HepG2 (cell line): ENCODE measurements around the gene FAM174B. TPM values are rescaled to one million over a fixed set of nuclear protein-coding genes. Genes with fewer than 3 reads are reported as not detected.

Experiments
- ATAC-seq: fragments of 200-7000 bp; cut with Tn5 transposase; 3 replicates; pipeline ENCODE4 v1.9.1; 2020; ENCODE audit warnings: mild to moderate bottlenecking, moderate library complexity
- BruUV-seq: library from RNA; stranded (reverse); fragments of 400-500 nt; replicated peaks from 2 replicates; lab custom pipeline; 2021; lab: Mats Ljungman, UMichigan
- CTCF ChIA-PET: fragments of 300-600 bp; formaldehyde crosslinking; extraction: SDS; loops from one replicate; lab custom pipeline; 2021; ENCODE audit warnings: low total read pairs, inconsistent platforms, low intra/inter-chr PET ratio; lab: Yijun Ruan, JAX
- POLR2A ChIA-PET: fragments of 350-600 bp; sonication (Branson Sonifier 250); formaldehyde crosslinking; loops from one replicate; lab custom pipeline; 2020; ENCODE audit warnings: antibody characterized with exemption, inconsistent platforms; lab: Yijun Ruan, JAX
- DNase-seq: peaks from one replicate; pipeline ENCODE4 v3.0.0-alpha.2; 2015; ENCODE audit warnings: low spot score
- FAIRE-seq: peaks from 3 replicates; lab custom pipeline; 2011; peaks lifted over from hg19 to GRCh38; lab: Jason Lieb, UNC
- H2AFZ ChIP-seq: one replicate; pipeline ENCODE4 v1.6.1; 2011; ENCODE audit warnings: low read length, inconsistent platforms
- H3K27ac ChIP-seq: fragments of 300-600 bp; 3 replicates; pipeline ENCODE4 v1.8.0; 2011; ENCODE audit warnings: mixed run types, mild to moderate bottlenecking, mixed read lengths, low read length, inconsistent platforms; ENCODE audit not compliant: insufficient read depth; ENCODE audit errors: extremely low read length
- H3K27me3 ChIP-seq, 2 experiments: fragments of 200-600 bp in 1 of 2; 2 replicates in 1 of 2; 3 replicates in 1 of 2; pipeline versions ENCODE4 v1.6.0 to v1.8.0; 2011; ENCODE audit warnings: low read length in 2 of 2, mild to moderate bottlenecking in 2 of 2, moderate library complexity in 2 of 2, inconsistent platforms in 1 of 2; ENCODE audit not compliant: insufficient read depth in 2 of 2, control insufficient read depth in 1 of 2
- H3K36me3 ChIP-seq, 2 experiments: fragments of 200-600 bp in 1 of 2; replicated peaks in 1 of 2; 2 replicates in 1 of 2; 3 replicates in 1 of 2; pipeline versions ENCODE4 v1.5.1 to v1.8.0; 2011; ENCODE audit warnings: low read length in 2 of 2, inconsistent platforms in 1 of 2; ENCODE audit not compliant: insufficient read depth in 2 of 2, control insufficient read depth in 1 of 2
- H3K4me1 ChIP-seq: 2 replicates; pipeline ENCODE4 v1.5.1; 2012; ENCODE audit warnings: low read length, inconsistent platforms; ENCODE audit not compliant: insufficient read depth
- H3K4me2 ChIP-seq: 2 replicates; pipeline ENCODE4 v1.6.0; 2011; ENCODE audit warnings: low read depth, low read length, inconsistent platforms
- H3K4me3 ChIP-seq, 3 experiments: fragments of 200-600 bp in 1 of 3; sonication (generic), shearing (Covaris generic) in 1 of 3; replicated peaks in 1 of 3; 2 replicates each; pipeline ENCODE4 v1.5.1; 2011 to 2016; ENCODE audit warnings: low read length in 3 of 3, inconsistent platforms in 2 of 3, low read depth in 2 of 3, mild to moderate bottlenecking in 2 of 3, control low read depth in 1 of 3, mixed read lengths in 1 of 3; ENCODE audit not compliant: insufficient read depth in 1 of 3
- H3K79me2 ChIP-seq: one replicate; pipeline ENCODE4 v1.6.1; 2011; ENCODE audit warnings: low read length, inconsistent platforms; ENCODE audit not compliant: insufficient read depth
- H3K9ac ChIP-seq: 2 replicates; pipeline ENCODE4 v1.6.0; 2011; ENCODE audit warnings: mild to moderate bottlenecking, low read depth, low read length, inconsistent platforms; ENCODE audit not compliant: insufficient read depth
- H3K9me3 ChIP-seq: 2 replicates; pipeline ENCODE4 v1.5.1; 2012; ENCODE audit warnings: mild to moderate bottlenecking, low read length
- H4K20me1 ChIP-seq: 2 replicates; pipeline ENCODE4 v1.6.0; 2011; ENCODE audit warnings: inconsistent platforms, mild to moderate bottlenecking, low read length, moderate library complexity; ENCODE audit not compliant: insufficient read depth
- ATRX ChIP-seq: sonication (generic); formaldehyde crosslinking; IDR thresholded peaks from 2 replicates; pipeline ENCODE4 v1.4.0; 2020; ENCODE audit warnings: missing genetic modification reagents, borderline replicate concordance
- HNRNPH1 ChIP-seq: fragments of 200-400 bp; formaldehyde crosslinking; optimal IDR thresholded peaks from 2 replicates; pipeline ENCODE3; 2017; ENCODE audit warnings: mild to moderate bottlenecking, low read depth, low read length
- HNRNPL ChIP-seq: fragments of 200-400 bp; formaldehyde crosslinking; IDR thresholded peaks from 2 replicates; pipeline ENCODE4 v1.6.1; 2017; ENCODE audit warnings: mild to moderate bottlenecking, low read depth, low read length
- MTF1 ChIP-seq: sonication (generic); formaldehyde crosslinking; IDR thresholded peaks from 2 replicates; pipeline ENCODE4 v1.5.0; 2020; ENCODE audit warnings: missing genetic modification reagents
- ZNF451 ChIP-seq: sonication (generic); formaldehyde crosslinking; IDR thresholded peaks from 2 replicates; pipeline ENCODE4 v1.5.0; 2020; ENCODE audit warnings: mild to moderate bottlenecking, missing genetic modification reagents
- ZNF564 ChIP-seq: sonication (generic); formaldehyde crosslinking; IDR thresholded peaks from 2 replicates; pipeline ENCODE4 v1.8.1; 2023; ENCODE audit warnings: mild to moderate bottlenecking, missing genetic modification reagents
- ZNF816 ChIP-seq: sonication (generic); formaldehyde crosslinking; IDR thresholded peaks from 2 replicates; pipeline ENCODE4 v1.8.0; 2022; ENCODE audit warnings: missing genetic modification reagents, mild to moderate bottlenecking, borderline replicate concordance
- whole genome bisulfite sequencing: methylation state at CpG from one replicate; pipeline ENCODE4 v1.1.6; 2017; ENCODE audit warnings: low lambda C conversion rate; 5-methylcytosine and 5-hydroxymethylcytosine counted together
- in situ Hi-C: cut with HindIII; loops from 2 replicates; pipeline ENCODE4 v1.10.0; 2017; ENCODE audit warnings: low pct_unique_long_range_greater_than_20kb; ENCODE audit not compliant: extremely low pct_ligation_motif_present
- intact Hi-C: fragments of 100-400 bp; cut with micrococcal nuclease; formaldehyde crosslinking; loops from one replicate; pipeline ENCODE4 v1.10.0; 2022; ENCODE audit not compliant: unreplicated experiment
- polyA plus RNA-seq, 8 experiments: library from polyadenylated mRNA; depleted of rRNA in 3 of 8; stranded (reverse) in 7 of 8; unstranded in 1 of 8; fragments of >200 nt; fragmentation: Illumina TruSeq in 4 of 8; extraction: Trizol in 4 of 8; gene quantifications; 2 replicates each; pipeline versions ENCODE4 v1.2.1 to v1.2.3, GENCODE V29; 2011 to 2016; ENCODE audit warnings: low read depth in 4 of 8, missing spikeins in 1 of 8, mixed read lengths in 1 of 8; ENCODE audit not compliant: insufficient read depth in 1 of 8
- total RNA-seq, 5 experiments: library from RNA; depleted of rRNA; stranded (reverse); fragments of >200 nt; fragmentation: Illumina TruSeq; extraction: Trizol; gene quantifications; 2 replicates each; pipeline ENCODE4 v1.2.3, GENCODE V29; 2016; ENCODE audit warnings: low read depth in 1 of 5
- TF ChIP-seq, protein P1 (sequence below): sonication (generic); formaldehyde crosslinking; IDR thresholded peaks from 2 replicates; pipeline ENCODE4 v1.9.0; 2021; ENCODE audit warnings: missing genetic modification reagents, borderline replicate concordance
- TF ChIP-seq, protein P2 (sequence below): IDR thresholded peaks from 2 replicates; pipeline ENCODE4 v1.6.1; 2016; ENCODE audit warnings: low read depth, missing genetic modification reagents, missing compliant biosample characterization
- TF ChIP-seq, protein P3 (sequence below): sonication (generic); formaldehyde crosslinking; IDR thresholded peaks from 2 replicates; pipeline ENCODE4 v1.5.0; 2020; ENCODE audit warnings: mild to moderate bottlenecking, missing genetic modification reagents
- TF ChIP-seq, protein P4 (sequence below): IDR thresholded peaks from 2 replicates; pipeline ENCODE4 v1.6.1; 2016; ENCODE audit warnings: missing compliant biosample characterization, missing genetic modification reagents, borderline replicate concordance

Gene FAM174B
- total and polyA plus RNA-seq, 2 of the 13 experiments (the other 11 are each of a cell fraction or from before 2014, with no cell fraction given): 0.90 to 2.1 TPM

DNA sequence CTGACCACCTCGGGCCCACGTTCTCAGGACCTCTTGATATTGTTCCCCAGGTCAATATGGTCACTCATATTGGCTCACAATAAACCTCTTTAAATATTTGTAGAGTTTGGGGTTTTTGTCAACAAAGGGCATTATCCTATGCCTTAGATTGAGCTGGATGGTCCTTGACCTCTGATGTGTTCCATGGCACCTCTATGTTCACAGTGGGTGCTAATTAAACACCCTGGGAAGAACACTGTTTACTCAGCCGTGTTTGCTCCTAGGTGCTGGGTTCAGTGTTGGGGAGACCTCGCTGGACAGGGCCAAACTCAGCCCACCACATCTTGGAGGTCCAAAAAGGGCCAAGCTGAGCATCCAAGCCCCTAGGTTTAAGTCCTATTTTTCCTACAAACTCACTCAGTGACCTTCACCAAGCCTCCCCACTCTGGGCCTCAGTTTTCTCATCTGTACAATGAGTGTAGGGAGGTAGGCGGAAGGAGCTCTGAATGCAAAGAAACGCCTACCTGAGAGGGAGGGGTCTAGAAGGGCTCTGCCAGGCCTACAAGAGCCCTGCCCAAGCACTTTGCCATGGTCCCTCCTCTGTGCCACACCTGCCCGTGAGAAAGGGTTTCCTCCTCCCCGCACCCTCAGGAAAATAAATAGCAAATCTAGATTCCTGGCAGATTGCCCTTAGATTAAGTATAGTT lies 7.2 kb downstream of the FAM174B start (continued):
- TF ChIP-seq, protein P1, sequence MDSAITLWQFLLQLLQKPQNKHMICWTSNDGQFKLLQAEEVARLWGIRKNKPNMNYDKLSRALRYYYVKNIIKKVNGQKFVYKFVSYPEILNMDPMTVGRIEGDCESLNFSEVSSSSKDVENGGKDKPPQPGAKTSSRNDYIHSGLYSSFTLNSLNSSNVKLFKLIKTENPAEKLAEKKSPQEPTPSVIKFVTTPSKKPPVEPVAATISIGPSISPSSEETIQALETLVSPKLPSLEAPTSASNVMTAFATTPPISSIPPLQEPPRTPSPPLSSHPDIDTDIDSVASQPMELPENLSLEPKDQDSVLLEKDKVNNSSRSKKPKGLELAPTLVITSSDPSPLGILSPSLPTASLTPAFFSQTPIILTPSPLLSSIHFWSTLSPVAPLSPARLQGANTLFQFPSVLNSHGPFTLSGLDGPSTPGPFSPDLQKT (CRISPR knock-in tag): no peak
- TF ChIP-seq, protein P2, sequence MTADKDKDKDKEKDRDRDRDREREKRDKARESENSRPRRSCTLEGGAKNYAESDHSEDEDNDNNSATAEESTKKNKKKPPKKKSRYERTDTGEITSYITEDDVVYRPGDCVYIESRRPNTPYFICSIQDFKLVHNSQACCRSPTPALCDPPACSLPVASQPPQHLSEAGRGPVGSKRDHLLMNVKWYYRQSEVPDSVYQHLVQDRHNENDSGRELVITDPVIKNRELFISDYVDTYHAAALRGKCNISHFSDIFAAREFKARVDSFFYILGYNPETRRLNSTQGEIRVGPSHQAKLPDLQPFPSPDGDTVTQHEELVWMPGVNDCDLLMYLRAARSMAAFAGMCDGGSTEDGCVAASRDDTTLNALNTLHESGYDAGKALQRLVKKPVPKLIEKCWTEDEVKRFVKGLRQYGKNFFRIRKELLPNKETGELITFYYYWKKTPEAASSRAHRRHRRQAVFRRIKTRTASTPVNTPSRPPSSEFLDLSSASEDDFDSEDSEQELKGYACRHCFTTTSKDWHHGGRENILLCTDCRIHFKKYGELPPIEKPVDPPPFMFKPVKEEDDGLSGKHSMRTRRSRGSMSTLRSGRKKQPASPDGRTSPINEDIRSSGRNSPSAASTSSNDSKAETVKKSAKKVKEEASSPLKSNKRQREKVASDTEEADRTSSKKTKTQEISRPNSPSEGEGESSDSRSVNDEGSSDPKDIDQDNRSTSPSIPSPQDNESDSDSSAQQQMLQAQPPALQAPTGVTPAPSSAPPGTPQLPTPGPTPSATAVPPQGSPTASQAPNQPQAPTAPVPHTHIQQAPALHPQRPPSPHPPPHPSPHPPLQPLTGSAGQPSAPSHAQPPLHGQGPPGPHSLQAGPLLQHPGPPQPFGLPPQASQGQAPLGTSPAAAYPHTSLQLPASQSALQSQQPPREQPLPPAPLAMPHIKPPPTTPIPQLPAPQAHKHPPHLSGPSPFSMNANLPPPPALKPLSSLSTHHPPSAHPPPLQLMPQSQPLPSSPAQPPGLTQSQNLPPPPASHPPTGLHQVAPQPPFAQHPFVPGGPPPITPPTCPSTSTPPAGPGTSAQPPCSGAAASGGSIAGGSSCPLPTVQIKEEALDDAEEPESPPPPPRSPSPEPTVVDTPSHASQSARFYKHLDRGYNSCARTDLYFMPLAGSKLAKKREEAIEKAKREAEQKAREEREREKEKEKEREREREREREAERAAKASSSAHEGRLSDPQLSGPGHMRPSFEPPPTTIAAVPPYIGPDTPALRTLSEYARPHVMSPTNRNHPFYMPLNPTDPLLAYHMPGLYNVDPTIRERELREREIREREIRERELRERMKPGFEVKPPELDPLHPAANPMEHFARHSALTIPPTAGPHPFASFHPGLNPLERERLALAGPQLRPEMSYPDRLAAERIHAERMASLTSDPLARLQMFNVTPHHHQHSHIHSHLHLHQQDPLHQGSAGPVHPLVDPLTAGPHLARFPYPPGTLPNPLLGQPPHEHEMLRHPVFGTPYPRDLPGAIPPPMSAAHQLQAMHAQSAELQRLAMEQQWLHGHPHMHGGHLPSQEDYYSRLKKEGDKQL (CRISPR knock-in tag): 0 out of 2 replicates have a peak, but pooled peaks have one; percentile 44
- TF ChIP-seq, all 625 proteins: peak for 10

DNA sequence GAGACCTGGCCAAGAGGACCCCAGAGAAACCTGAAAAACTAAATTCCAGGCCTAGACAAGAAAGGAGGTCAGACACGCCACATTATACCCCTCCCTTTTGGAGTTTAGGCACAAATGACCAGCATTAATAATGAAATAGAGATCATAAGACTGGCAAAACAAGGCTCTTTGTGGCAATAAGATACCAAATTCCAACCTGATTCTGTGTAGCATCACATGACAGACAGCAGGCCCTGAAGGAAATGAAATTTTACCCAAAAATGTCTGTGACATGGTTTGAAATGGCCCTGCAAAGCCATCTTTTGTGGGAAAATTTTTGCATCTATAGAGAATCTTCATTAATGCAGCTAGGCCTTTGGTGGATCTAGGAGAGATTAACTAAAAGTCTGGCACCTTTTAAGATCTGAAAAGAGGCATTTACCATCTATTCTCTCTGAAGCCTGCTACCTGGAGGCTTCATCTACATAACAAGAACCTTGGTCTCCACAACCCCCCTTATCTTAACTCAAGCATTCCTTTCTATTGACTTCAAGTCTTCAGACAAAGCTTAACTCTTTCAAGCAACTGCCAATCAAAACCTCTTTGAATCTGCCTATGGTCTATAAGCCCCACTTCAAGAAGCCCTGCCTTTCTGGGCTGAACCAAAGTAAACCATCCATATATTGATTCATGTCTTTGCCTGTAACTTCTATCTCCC lies 8.0 kb downstream of the FAM174B start:
- FAIRE-seq (no peak), DNase-seq (no peak), ATAC-seq (no peak)
- H3K4me2 ChIP-seq: no peak overlapping the region
- in situ Hi-C loops (no loop called here), intact Hi-C loops (no loop called here)
- no peak overlapping the region for H3K4me3 ChIP-seq
- H3K36me3 ChIP-seq: no peaks in the 10 kb centered on the region
- no peaks in the 10 kb centered on the region for H3K79me2 ChIP-seq
- 41% methylated on average over 1 of the region's 1 CpG for WGBS
- H3K4me1 ChIP-seq: no peaks in the 10 kb centered on the region
- no peaks in the 10 kb centered on the region for H3K9me3 ChIP-seq
- H3K27me3 ChIP-seq: peaks cover 0 to 33% of the 10 kb centered on the region in 2 experiments; a peak in 2 of 5 replicates
- H3K27ac ChIP-seq: no peak overlapping the region
- no peaks in the 10 kb centered on the region for H4K20me1 ChIP-seq
- H2AFZ ChIP-seq: no peak overlapping the region
- ChIA-PET CTCF (no interaction called here), POLR2A (no interaction called here)
- H3K9ac ChIP-seq: no peak overlapping the region
- no TSS peak for BruUV-seq
- TF ChIP-seq, protein P3, sequence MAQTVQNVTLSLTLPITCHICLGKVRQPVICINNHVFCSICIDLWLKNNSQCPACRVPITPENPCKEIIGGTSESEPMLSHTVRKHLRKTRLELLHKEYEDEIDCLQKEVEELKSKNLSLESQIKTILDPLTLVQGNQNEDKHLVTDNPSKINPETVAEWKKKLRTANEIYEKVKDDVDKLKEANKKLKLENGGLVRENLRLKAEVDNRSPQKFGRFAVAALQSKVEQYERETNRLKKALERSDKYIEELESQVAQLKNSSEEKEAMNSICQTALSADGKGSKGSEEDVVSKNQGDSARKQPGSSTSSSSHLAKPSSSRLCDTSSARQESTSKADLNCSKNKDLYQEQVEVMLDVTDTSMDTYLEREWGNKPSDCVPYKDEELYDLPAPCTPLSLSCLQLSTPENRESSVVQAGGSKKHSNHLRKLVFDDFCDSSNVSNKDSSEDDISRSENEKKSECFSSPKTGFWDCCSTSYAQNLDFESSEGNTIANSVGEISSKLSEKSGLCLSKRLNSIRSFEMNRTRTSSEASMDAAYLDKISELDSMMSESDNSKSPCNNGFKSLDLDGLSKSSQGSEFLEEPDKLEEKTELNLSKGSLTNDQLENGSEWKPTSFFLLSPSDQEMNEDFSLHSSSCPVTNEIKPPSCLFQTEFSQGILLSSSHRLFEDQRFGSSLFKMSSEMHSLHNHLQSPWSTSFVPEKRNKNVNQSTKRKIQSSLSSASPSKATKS (CRISPR knock-in tag): no peak
- TF ChIP-seq HNRNPH1 (no peak), ATRX (no peak), ZNF564 (no peak), ZNF816 (no peak), MTF1 (CRISPR knock-in tag) (no peak), HNRNPL (no peak), ZNF451 (no peak)
- TF ChIP-seq, protein P4, sequence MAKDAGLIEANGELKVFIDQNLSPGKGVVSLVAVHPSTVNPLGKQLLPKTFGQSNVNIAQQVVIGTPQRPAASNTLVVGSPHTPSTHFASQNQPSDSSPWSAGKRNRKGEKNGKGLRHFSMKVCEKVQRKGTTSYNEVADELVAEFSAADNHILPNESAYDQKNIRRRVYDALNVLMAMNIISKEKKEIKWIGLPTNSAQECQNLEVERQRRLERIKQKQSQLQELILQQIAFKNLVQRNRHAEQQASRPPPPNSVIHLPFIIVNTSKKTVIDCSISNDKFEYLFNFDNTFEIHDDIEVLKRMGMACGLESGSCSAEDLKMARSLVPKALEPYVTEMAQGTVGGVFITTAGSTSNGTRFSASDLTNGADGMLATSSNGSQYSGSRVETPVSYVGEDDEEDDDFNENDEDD: no peak
